ENCODE measurements around the gene HTR1D.
"Not testable (repeated sequence)": the region's sequence is repeated elsewhere in the genome, so short reads cannot be mapped to it uniquely, and the experiment has no call there.

Gene HTR1D, protein sequence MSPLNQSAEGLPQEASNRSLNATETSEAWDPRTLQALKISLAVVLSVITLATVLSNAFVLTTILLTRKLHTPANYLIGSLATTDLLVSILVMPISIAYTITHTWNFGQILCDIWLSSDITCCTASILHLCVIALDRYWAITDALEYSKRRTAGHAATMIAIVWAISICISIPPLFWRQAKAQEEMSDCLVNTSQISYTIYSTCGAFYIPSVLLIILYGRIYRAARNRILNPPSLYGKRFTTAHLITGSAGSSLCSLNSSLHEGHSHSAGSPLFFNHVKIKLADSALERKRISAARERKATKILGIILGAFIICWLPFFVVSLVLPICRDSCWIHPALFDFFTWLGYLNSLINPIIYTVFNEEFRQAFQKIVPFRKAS

GRCh38 chr1:23217421-23218115, at the start of gene HTR1D:
TSS of gene HTR1D (minus strand) at chr1:23217502. CDS start at chr1:23194219, 23,283 bp downstream.
- no peak for DNase-seq

DNA sequence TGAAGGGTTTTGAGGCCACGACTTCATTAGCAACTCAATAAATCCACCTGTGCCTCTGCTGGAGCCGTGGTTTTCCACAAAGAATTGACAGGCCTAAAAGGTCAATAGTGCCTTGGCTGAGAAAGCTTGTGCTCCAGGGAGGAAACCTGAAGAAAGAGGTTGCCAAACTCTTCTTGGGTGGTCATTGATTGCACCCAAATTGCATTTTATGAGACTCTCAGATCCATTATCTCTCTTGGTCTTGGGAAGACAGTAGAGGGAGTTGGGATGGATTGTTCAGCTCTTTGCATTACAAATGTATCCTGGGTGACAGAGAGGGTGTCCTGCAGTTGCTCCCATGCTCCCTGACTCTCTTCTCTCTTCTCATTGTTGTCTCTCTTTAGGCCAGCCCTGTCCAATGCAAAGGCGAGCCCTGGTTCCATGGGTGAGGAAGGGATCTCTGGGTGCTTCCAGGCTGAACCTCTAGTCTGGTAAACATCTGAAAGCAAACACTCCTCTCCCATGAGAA, 46.1 kb upstream of the HTR1D start:
- no peak for DNase-seq

DNA sequence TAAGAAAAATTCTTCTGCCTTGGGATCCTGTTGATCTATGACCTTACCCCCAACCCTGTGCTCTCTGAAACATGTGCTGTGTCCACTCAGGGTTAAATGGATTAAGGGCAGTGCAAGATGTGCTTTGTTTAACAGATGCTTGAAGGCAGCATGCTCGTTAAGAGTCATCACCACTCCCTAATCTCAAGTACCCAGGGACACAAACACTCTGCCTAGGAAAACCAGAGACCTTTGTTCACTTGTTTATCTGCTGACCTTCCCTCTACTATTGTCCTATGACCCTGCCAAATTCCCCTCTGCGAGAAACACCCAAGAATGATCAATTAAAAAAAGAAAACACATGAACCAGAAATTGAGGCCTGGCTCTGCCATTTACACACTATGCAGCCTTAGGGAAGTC, 40.8 kb upstream of the HTR1D start:
- DNase-seq, result not testable (repeated sequence)

- not testable (repeated sequence) for DNase-seq
Observed at GRCh38 chr1:23257371-23257770, 40.1 kb upstream of the HTR1D start.

GRCh38 chr1:23254584-23254983, 37.3 kb upstream of the HTR1D start:
- no peak for DNase-seq

- DNase-seq, result no peak
Observed at GRCh38 chr1:23251812-23252211, 34.5 kb upstream of the HTR1D start.

- DNase-seq, result no peak
Observed at GRCh38 chr1:23249787-23250454, 32.6 kb upstream of the HTR1D start.

DNA sequence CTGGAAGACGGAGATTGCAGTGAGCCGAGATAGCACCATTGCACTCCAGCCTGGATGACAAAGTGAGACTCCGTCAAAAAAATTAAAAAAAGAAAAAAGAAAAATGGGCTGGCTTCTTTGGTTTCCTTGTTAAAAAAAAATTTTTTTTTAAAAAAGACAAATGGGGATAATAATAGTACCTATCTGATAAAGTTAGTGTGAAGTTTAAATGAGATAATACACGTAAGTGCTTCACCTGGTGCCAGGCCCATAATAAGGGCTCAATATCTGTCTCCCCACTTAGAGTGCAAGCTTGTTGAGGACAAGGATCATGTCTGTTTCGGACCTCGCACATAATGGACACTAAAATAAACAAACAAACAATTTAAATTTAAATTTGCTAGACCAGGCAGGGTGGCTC, 30.0 kb upstream of the HTR1D start:
- no peak for DNase-seq

- DNase-seq, result no peak
Observed at GRCh38 chr1:23246274-23246673, 29.0 kb upstream of the HTR1D start.

GRCh38 chr1:23244256-23244761, 27.0 kb upstream of the HTR1D start:
- no peak for DNase-seq

GRCh38 chr1:23242414-23242813, 25.1 kb upstream of the HTR1D start:
- DNase-seq, result no peak

DNA sequence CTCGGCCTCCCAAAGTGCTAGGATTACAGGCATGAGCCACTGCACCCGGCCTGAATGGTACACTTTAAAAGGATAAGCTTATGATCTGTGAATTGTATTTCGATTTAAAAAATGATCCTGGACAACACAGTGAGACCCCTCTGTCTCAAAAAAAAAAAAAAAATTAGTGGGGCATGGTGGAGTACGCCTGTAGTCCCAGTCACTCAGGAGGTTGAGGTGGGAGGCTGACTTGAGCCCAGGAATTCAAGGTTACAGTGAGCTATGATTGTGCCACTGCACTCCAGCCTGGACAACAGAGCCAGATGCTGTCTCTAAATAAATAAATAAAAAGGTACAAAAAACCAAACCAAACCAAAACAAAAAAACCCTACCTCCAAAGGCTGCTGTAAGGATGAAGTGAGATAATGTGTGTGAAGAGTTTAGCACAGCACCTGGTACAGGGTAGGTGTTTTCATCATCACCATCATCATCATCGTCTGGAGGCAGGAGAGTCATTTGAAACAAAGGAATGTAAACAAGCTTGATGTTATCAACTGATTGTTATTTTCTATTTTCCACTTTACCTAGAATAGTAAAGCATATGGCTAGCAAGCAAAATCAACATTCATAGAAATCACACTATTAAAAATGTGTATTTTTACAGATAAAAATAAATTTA, 22.5 kb upstream of the HTR1D start:
- no peak for DNase-seq

GRCh38 chr1:23238565-23238964, 21.3 kb upstream of the HTR1D start:
- DNase-seq, result no peak

DNA sequence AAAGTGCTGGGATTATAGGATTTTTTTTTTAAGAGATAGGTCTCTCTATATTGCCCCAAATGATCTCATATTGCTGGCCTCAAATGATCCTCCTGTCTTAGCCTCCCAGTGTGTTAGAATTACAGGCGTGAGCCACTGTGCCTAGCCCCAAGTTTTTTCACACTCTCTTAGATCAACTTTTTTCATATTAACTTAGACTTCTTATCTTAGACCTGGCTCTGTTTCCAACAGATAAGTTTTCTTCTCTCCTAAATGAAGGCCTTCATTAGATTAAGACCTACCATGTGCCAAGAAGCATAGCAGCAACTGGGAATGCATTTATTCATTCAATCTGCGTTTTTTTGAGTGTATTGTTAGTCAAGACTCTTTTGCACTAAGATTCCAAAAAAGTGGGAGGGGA, 20.2 kb upstream of the HTR1D start:
- DNase-seq, result no peak

GRCh38 chr1:23227806-23228205, 10.5 kb upstream of the HTR1D start:
- DNase-seq, result no peak

DNA sequence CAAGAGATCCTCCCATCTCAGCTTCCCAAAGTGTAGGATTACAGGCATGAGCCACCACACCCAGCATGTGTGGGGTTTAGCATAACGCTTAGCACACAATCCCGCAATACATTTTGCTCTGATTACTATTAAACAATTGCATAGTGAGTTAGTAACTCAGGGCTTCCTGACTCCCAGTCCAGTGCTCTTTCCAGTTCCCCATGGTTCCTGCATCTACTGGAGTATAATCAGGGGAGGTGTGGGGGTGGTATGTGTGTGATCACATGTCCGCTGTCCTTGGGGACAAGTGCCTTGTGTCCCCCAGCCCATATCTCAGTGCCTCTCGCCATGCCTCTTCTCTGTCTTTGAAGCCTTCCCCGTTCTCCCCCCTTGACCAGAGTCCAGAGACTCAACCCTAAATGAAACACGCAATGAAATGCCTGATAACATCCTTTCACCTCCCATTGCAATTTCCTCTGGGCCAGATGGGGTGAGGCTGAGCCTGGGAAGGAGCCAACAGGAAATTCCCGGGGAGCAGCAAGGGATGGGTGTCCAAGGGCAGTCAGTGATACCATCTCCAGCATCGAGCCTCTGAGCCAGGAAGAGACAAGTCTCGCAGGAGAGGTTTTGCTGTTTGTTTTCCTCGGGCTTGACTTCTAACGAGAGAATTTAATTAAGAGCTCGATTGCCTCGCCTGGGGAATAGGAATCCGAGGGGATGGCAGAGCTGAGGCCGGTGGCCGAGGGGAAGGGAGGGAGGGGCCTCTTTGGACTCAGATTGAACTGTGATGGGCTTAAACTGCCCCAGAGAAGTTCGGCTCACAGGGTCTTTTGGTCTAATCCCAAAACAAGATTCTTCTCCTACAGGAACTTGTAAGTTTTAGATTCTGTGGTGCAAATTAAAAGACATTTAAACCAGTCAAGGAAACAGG, 7.7 kb upstream of the HTR1D start:
- DNase-seq, result no peak

DNA sequence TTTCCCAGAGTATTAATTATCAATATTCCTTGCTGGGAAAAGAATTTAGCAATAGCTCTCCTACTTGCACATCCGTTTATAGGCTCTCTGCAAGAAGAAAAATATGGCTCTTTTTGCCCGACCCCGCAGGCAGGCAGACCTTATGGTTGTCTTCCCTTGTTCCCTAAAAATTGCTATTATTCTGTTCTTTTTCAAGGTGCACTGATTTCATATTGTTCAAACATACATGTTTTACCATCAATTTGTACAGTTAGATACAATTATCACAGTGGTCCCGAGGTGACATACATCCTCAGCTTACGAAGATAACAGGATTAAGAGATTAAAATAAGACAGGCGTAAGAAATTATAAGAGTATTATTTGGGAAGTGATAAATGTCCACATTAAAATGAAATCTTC, 6.7 kb upstream of the HTR1D start:
- DNase-seq, result not testable (repeated sequence)

DNA sequence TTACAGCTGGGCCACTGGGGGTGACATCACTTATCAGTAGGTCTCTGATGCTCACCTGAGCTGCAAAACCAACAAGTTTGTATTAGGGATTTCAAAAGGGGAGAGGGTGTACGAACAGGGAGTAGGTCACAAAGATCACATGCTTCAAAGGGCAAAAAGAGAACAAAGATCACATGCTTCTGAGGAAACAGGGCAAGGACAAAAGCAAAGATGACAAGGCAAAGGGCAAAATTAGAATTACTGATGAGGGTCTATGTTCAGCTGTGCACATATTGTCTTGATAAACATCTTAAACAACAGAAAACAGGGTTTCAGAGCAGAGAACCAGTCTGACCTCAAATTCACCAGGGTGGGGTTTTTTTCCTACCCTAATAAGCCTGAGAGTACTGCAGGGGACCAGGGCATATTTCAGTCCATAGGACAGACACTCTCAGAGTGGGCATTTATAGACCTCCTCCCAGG, 6.2 kb upstream of the HTR1D start:
- not testable (repeated sequence) for DNase-seq

DNA sequence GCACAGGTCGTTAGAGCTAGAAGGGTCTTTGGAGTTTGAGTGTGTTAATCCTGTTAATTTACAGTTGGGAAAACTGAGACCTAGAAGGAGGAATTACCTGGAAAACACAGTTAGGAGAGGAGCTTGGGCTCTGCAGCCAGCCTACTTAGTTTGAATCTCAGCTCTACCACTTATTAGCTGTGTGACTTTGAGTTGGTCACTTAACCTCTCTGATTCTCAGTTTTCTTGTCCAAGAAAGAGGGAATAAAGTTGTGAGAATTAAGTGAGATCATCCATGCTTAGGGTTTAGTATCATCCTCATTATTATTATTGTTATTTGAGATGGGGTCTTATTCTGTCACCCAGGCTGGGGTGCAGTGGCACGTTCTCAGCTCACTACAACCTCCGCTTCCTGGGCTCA, 5.4 kb upstream of the HTR1D start:
- no peak for DNase-seq

DNA sequence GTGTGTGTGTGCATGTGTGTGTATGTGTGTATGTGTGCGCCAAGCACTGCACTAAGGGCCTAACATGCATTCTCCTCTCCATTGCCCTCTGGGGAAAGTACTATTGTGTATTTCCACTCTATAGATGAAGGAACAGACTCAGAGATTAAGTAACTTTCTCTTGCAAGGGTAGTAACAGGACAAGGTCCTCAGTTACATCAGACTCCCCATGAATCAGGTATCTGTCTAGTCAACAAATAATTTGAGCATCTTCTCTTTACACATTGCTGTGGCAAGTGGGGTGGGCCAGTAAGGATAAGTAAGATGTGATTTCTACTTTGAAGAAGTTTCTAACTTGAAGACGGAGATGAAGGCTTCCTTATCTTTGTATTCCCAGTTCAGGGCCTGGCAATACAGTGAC, 5.0 kb upstream of the HTR1D start:
- no peak for DNase-seq

DNA sequence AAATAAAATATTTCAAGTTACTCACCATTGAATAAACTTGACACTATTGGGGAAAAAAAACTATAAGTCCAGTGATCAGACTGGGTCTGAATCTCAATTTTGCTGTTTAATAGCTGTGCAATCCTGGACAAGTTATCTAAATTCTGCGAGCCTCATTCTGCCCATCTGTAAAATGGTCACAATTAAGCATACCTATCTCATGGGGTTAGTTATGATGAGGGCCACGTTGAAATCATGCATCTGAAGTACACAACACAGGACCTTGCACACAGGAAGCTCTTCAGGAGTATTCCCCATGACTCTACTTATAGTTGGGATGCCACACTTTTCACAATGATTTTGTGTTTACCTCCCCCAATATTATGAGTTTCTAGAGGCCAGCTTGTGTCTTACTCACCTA, 3.8 kb upstream of the HTR1D start:
- no peak for DNase-seq

All from stimulated activated CD4-positive, alpha-beta T cell treated with anti-CD3 and anti-CD28 coated beads, Interleukin-2, amount 100 ng/mL, for 24 hours (primary cell).